Islet of Langerhans (tissue), 1 donor: Measurements from ENCODE around the gene PPP5C.
A peak's percentile ranks its signal among the peaks of the same experiment; 100 is the strongest.
"Not testable (repeated sequence)": the region's sequence is repeated elsewhere in the genome, so short reads cannot be mapped to it uniquely, and the experiment has no call there.

Experiments
- FAIRE-seq: peaks from one replicate; lab custom pipeline; 2011; peaks lifted over from hg19 to GRCh38; lab: Jason Lieb, UNC

PPP5C gene

DNA sequence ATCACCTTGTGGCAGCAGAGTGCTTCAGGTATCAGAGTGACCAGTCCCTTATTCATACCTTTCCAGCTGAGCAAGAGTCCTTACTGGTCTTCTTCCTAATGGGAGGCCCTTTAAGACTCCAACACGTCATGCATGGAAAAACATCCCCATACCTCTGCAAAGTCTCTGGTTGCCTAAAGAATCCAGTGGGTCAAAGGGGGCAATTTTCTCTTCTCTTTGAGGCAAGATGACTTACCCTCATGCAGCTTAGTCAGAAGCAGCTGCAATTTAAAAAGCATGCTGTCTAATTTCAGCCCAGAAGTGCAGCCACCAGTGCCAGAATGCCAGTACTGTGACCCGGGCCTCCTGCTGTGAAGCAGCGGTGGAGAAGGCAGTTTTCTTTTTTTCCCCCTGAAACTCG lies 18.7 kb downstream of the PPP5C start:
- no peak for FAIRE-seq

DNA sequence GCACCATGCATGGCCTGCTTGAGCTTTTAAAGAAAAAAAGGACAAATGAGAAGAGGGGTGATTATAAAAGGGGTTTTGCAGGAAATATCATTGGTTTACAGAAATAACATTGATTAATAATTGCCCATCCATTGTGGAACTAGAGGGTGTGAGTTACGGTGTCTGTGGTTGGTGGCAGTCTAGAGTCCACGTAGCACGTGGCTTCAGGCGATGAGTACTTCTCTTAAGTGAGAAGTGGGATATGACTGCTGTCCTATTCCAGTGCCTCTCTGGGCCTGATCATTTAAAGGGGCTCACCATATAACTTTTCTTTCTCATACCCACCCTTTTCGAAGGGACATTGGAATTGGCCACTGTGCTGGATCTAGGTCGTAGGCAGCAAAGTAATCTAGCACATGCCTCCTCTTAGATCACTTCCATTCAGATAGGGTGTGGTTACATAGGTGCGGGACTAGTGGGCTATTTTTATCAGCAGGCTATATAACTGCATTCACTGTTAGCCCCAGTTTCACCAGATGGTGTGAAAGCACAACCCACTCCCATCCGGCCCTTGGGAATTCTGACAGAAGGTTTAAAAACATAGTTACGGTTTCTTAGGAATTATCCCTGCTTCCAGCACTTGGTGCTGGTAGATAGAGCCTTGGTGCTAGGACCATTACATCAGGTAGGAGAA lies 19.9 kb downstream of the PPP5C start:
- FAIRE-seq: no peak

DNA sequence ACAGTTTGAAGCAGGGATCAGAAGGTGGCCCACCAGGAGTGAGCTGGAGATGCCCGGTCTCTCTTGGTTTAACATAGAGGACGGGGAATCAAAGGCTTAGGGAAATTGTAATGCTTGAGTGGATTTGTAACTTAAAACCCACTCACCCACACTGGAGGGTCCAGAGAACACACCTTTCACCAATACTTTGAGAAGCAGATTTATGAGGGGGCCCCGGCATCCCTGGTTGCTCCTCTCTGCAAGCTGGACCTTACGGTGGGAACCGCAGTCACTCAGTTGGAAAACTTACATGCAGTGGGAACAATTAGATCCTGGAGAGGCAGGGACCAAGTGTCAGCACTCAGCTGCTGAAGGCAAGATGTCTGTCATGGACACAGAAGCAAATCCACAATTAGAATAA lies 20.5 kb downstream of the PPP5C start:
- FAIRE-seq: no peak

DNA sequence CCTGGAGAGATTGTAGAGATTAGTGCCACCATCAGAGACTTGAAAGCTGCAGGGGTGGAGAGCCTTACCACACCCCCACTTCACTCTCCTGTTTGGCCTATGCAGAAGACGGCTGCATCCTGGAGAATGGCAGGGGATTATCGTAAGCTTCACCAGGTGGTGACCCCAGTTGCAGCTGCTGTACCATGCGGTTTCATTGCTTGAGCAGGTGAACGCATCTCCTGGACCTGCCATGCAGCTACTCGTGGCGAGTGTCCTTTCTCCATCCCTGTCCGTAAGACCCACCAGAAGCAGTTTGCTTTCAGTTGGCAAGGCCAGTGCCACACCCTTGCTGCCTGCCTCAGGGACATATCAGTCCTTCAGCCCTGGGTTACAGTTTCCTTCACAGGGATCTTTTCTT lies 21.2 kb downstream of the PPP5C start:
- no peak for FAIRE-seq

DNA sequence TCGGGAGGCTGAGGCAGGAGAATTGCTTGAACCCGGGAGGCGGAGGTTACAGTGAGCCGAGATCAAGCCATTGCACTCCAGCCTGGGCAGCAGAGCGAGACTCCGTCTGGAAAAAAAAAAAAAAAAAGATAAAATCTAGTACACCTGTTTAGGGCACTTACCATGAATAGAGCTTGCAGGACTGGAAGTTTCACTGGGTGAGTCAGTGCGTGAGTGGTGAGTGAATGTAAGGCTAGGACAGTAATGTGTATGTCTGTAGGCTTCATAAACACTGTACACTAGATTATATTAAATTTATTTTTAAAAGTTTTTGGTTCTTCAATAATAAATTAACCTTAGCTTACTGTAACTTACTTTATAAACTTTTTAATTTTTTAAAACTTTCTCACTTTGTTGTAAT lies 22.9 kb downstream of the PPP5C start:
- FAIRE-seq: peak; percentile 17

DNA sequence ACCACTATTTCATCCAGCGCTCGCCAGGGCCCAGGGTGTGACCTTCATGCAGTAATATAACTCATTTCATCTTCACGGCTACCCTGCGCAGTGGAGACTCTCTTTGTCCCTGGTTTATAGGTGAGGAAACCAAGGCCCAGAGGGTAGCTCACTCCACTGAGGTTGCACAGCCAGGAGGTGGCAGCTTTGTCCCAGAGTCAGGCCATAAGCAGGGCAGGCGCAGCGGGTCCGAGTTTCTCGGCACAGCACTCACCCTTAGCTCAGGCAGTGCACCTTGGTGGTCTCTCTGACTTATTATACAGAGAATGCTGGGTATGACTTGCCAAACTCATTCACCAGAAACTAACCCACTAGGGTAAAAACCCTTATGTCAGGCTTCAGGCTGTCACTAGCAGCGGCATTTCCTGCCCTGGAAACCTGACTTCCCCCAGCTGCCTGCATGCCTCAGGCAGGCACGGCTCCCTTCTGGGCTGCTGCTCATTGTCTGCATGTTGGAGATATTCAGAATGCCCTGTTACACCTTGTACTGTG lies 24.5 kb downstream of the PPP5C start:
- FAIRE-seq: no peak

DNA sequence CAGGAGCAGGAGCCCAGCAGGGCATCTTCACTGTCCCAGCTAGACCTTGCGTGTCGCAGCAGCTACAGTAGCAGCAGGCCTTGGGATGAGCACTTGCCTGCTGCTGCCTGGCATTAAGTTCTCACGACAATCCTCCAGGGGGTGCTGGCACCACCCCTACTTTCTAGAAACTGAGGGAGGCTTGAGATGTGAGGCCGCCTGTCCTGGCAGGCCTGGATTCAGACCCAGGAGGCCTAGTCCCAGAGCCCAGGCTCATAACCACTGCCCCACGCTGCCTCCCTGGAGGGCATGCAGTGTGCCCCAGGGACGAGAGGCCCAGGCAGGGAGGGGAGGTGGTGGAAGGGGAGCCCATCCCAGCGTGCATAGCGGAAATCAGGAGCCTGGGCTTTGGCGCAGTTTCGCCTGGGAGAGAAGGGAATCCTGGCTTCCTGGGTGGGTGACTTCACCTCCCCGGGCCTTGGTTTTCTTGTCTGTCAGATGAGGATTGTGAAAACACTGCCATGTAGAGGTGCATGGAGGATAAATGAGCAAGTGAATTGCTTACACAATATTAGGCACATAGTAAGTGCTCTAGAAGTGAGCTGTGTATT lies 26.1 kb downstream of the PPP5C start:
- FAIRE-seq: no peak

DNA sequence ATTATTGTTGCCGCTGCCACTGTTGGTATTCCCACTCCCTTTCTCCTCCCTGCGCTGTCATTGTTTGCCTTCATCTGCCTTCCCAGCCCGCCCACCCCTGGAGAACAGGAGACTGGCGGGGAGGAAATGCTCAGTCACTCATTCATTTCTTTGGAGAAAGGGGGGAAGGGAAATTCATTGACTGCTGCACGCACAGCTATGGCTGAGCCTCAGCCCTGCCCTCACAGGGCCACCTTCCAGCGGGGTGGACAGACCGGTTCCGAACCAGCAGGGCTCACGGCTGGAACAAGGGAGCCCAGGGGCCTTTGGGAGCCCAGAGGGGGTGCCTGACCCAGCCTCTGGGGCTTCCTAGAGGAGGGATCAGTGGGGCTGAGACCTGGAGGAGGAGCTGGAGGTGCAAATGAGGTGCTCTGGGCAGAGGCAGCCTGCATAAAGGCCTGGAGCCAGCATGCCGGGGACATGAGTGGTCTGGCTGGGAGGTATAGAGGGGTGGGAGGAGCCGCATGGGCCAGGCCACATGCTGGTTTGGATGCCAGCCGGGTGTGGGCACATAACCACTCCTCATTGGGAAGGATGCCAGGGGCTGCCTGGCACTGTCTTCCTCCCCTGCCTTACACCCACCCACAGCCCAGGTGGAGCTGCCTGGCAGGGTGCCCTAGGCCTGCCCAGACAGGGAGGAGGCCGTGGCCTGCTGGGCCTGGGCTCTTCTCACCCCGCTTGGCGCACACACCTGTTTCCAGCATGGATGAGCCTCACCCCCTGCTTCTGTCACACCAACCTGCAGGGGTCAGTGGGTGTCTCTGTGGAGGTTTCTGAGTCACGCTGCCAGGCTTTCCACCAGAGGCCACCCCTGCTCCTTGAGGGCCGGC lies 26.8 kb downstream of the PPP5C start:
- peak; percentile 9 for FAIRE-seq

DNA sequence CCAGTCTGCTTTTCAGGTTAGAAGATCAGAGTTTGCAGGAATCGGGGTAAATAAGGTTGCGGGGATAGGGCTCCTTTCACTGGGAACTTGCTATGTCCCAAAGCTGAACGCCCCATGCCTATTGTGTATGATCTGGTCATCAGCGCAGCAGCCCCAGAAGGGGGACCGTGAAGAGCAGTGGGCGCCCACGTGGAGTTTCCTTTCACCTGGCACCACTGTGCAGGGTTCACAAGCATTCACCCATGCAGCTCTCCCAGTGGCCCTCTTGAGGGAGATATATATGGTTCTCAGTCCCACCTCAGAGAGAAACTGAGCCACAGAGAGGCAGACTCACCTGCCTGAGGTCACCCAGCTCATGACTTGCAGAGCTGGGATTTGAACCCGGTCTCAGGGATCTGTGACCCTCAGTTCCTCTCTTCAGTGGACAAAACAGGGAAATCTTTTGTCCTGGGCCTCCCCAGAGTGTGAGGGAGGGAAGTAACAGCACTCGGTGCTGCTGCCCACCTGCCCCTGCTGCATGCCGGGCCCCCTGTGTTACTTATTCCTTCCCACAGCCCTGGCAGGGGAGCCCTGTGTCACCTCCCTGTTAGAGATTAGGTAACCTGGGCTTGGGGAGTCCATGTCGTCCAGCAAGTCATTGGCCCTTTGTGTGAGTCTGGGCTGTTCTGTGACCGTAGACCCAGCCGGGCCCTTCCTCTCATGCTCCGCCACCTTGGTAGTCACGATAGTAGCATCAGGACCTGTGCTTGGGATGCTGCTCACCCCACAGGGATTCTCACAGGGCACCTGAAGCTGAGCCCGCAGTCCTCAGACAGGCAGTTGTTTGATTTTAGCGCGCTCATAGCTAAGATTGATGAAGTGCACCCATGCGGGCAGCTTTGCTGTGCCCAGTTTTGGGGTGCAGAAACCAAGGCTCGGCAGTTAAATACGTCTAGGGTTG lies 27.9 kb downstream of the PPP5C start:
- FAIRE-seq: no peak

DNA sequence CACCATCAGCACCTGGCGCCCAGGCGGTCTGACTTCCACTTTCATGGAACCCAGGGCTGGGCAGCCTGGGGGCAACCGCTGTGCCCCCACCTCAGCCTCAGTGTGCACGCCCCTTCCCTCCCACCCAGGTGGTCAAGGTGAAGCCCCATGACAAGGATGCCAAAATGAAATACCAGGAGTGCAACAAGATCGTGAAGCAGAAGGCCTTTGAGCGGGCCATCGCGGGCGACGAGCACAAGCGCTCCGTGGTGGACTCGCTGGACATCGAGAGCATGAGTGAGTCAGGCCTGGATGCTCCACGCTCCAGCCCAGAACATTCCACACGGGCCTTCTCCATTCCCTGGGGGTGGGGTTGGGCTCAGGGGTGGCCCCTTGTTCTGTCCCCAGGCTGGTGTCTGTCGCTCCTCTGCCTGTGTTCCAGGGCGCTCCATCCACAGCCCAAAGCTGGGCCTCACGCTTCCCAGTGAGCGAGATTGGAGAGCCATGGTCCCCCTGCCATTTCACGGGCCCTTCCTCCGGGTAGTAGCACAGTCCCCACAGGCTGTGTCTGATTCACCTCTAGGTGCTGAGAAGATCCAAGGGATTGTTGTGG lies 28.7 kb downstream of the PPP5C start:
- FAIRE-seq: not testable (repeated sequence)

DNA sequence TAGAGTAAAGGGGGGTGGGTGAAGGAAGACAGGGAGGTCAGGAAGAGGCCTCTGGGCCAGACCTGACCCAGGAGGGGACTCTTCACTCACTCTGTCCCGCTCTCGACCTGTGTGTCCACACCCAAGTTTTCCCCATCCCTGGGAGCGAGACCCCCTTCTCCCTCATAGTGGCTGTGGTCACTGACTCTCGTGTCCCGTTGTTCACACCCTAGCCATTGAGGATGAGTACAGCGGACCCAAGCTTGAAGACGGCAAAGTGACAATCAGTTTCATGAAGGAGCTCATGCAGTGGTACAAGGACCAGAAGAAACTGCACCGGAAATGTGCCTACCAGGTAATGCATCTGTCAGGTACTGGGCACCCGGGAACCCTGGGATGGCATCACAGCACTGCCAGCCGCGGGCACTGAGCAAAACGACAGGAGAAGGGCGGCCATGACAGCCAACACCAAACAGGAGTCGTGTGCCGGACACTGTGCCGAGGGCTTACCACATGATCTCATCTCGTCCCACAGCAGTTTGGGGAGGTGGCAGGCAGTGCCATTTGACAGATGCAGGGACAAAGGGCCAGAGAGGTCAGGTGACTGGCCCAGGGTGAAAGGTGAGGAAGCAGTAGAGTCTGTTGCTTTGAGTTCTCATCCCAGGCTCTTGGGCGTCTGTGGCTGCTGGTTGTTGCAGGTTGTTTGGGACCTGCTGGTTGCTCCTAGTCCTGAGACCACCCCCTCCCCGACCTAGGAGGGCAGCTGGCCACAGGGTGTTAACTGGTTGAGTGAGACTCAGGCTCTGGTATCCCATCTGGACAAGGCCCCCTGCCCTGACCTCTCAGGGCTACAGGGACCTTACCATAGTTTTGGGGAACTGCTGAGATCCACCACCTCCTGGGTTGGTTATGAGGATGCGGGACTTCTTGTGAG lies 29.6 kb downstream of the PPP5C start:
- FAIRE-seq: no peak

DNA sequence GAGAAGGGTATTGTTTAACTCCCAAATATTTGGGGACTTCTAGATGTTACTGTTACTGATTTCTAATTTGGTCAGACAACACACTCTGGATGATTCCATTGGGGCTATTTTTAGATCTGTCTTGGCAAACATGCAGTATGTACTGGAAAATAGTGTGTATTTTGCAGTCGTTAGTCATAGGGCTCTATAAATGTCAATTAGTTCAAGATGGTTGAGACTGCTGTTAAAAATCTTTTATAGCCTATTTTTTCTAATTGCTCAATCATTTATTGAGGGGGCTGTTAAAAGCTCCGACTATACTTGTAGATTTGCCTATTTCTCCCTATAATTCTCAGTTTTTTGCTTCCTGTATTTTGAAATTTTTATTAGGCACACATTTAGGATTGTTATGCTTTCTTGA lies 31.4 kb downstream of the PPP5C start:
- FAIRE-seq: peak; percentile 99

DNA sequence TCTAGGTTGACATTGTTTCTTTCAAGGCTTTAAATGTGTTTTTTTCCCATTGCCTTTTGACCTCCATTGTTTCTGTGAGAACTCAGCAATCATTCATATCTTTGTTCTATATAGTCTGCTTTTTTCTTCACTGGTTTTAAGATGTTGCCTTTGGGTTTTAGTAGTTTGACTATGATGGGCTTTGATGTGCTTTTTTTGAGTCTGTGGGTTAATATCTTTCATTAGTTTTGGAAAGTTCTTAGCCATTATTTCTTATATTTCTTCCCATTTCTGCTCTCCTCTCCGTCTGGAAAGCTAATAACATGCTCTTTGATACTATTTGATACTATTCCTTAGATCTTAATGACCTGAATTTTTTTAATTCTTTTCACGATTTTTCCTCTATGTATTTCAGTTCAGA lies 33.8 kb downstream of the PPP5C start:
- FAIRE-seq: no peak

DNA sequence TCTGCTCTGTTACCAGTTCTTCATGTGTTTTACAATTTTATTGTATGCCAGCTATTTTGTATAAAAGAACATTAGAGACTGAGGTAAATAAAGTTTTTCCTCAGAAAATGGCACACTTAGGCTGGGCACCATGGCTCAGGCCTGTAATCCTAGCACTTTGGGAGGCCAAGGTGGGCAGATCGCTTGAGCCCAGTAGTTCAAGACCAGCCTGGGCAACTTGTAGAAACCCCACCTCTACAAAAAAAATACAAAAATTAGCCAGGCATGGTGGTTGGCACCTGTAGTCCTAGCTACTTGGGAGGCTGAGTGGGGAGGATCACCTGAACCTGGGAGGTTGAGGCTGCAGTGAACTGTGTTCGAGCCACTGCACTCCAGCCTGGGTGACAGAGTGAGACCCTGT lies 34.5 kb downstream of the PPP5C start:
- no peak for FAIRE-seq

DNA sequence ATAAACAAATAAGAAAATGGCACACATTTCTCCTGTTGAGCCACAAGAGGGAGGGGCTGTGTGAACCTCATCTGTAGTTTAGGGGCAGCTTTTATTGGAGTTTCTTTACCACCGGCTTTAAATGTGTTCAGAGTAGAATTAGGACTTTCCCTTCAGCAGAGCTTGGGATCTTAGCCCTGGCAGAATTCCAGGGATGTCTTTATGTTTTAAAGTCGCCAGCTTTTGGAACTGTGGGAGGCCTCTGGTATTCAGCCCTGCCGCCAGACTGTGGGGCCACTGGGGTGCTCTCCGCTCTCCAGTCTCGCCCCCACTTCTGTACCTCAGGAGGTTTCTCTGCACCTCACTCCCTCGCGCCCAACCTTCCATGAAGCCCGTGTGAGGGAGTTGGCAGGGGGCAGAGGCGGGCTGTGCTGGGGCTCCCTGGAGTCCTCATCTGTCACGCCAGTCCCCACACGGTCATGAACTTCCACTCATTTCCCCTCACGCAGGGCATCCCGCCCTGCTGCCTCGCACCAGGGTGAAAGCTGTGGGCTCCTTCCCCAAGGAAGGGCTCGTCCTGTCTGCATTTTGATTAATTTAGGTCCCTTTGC lies 35.0 kb downstream of the PPP5C start:
- no peak for FAIRE-seq

DNA sequence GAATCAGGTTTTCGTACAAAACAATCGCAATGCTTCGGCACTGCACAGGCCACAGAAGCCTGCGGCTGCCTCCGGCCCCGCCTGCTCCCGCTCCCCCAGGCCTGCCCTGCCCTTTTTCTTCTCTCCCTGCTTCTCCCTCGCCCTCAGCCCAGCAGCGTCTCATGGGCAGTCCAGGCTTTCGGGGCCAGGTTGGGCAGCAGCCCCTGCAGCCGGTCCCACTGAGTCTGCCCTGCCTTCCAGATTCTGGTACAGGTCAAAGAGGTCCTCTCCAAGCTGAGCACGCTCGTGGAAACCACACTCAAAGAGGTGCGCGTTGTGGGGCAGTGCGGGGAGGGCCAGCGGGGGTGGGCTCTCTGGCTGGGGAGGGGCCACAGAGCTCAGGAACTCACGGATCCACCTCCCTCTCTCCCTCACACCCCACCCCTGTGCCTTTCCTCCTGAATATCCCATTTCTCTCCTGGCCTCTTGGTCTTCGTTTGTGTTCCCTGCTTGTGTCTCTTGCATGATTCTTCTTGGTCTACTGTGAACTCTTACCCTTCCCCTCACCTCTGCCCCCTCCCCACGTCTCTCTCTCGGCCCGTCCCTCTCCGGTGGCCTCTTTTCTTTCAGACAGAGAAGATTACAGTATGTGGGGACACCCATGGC lies 36.4 kb downstream of the PPP5C start:
- no peak for FAIRE-seq

DNA sequence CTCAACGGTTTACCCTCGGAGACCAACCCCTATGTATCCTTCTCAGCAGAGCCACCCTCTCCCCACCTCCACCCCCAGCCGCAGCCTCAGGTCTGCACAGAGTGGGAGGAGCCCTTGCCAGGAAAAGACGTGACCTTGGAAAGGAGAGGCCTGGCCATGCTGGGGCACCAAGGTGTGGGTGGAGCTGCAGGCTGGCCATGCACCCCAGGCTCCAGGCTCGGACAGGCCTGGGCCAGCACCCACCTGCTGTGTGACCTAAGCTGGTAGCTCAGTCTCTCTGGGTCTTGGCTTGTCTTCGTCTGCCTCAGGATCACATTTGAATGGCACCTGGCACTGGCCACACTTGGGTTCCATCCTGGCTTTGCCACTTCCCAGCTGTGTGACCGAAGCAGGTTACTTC lies 37.0 kb downstream of the PPP5C start:
- FAIRE-seq: no peak

DNA sequence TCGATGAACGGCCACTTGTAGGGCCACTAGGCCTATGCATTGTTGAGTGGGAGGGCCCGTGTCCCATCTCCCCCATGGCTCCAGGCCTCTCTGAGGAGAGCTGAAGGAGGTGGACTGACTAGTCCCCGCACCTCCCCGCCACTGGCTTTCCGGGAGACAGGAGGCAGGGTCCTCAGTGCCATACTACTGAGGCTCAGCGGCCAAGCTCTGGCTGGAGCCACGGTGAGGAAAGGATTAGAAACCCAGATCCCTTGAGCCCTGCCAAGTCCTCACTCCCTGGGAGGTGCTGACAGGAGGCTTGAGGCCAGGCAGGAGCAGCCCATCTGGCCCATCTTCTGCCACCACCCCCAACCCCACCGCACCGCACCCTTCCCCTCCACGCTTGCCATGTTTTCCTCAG lies 37.5 kb downstream of the PPP5C start:
- no peak for FAIRE-seq

DNA sequence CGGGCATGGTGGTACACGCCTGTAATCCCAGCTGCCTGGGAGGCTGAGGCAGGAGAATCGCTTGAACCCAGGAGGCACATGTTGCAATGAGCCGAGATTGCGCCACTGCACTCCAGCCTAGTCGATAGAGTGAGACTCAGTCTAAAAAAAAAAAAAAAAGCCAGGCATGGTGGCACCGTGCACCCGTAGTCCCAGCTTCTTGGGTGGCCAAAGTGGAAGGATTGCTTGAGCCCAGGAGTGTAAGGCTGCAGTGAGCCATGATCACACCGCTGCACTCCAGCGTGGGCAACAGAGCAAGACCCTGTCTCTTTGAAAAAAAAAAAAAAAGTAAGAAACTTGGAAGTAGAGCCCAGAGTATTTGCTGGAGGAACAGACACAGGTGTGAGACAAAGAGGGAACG lies 38.7 kb downstream of the PPP5C start:
- FAIRE-seq: no peak

DNA sequence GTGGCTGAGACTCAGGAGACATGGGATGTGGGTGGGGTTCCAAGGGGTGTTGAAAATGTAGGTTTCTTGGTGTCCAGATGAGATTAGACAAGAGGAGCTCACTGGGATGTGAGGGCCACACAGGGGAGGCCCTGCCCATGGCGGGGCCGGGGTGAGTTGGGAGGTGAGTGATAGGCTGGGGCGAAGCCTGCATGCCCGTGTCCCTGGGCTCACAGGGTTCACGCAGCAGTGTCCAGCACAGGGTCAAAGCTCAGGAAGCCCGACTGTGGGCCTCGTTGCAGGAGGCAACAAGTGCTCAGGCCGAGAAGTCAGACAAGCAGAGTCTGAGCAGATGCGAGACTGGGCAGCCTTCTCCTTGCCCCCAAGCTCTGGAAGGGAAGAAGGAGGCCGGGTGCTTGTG lies 39.3 kb downstream of the PPP5C start:
- FAIRE-seq: no peak
